ENCODE measurements around the gene ANKMY1. TPM values are rescaled to one million over a fixed set of nuclear protein-coding genes. Genes with fewer than 3 reads are reported as not detected.
A peak's percentile ranks its signal among the peaks of the same experiment; 100 is the strongest.
"Not testable (repeated sequence)": the region's sequence is repeated elsewhere in the genome, so short reads cannot be mapped to it uniquely, and the experiment has no call there.

Gene ANKMY1
- total and polyA plus RNA-seq, 4 donors: 9.3 to 34.8 (median 14.8) TPM

DNA sequence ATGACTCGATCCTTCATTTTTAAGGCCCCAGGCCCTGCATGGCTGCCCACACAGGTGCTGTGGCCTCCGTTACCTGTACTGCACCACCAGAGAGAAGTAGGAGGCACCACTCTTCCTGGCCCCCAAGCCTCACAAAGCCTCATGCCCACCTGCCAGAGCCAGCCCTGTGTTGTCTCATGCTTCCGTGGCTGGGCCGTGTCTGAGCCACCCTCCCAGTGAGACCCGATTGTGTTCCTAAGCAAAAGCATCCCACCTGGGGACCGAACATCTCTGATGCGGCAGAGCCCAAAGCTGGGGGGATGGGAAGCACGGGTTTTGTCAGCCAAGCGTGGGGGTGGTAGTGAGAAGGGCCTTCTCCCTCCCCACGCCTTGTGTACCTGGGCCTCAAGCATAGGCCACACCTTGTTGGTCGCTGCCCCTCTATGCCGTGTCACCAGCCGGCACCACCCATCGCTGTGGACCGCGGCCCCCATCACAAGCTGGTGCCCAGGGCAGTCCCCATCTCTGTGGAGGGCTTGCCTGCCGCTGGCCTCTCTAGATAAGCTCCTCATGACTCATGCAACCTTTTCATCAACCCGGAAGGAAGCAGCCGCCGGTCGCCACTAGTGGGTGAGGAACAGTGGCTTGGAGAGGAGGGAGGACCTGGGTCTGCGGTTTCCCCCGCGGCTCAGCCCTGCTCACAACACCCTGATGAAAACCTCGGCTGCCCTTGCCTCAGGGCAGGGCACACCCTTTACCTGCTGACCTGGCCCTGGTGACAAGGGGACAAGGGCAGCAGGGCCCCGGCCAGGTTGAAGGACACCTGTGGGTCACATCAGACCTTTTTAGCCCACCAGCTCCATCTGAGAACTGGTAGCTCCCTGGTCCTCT is 7.8 kb upstream of the ANKMY1 start:
- no peak overlapping the region for H3K4me3 ChIP-seq
- DNase-seq (peak; percentile 30 to 61 (median 58)), ATAC-seq (ENCODE audit: insufficient read depth, low FRiP score) (peak; percentile 65)
- H3K27me3 ChIP-seq (ENCODE audit: control insufficient read depth in 3 of 3, insufficient read depth in 3 of 3, low read length in 2 of 3): peaks cover 0 to 4% (median 0%) of the 10 kb centered on the region in 3 donors
- peaks cover 3 to 38% (median 20%) of the 10 kb centered on the region in 5 donors for H3K4me1 ChIP-seq (ENCODE audit: control insufficient read depth in 5 of 5, insufficient read depth in 5 of 5, low read length in 5 of 5)
- no peaks in the 10 kb centered on the region for H3K36me3 ChIP-seq (ENCODE audit: control insufficient read depth in 4 of 4, insufficient read depth in 4 of 4, low read length in 4 of 4)
- no peak overlapping the region for H3K9ac ChIP-seq (ENCODE audit: insufficient read depth in 1 of 2, low read length in 2 of 2)
- no peaks in the 10 kb centered on the region for H3K9me3 ChIP-seq (ENCODE audit: control insufficient read depth in 4 of 4, insufficient read depth in 3 of 4, low read length in 3 of 4)
- TF ChIP-seq, protein P1, sequence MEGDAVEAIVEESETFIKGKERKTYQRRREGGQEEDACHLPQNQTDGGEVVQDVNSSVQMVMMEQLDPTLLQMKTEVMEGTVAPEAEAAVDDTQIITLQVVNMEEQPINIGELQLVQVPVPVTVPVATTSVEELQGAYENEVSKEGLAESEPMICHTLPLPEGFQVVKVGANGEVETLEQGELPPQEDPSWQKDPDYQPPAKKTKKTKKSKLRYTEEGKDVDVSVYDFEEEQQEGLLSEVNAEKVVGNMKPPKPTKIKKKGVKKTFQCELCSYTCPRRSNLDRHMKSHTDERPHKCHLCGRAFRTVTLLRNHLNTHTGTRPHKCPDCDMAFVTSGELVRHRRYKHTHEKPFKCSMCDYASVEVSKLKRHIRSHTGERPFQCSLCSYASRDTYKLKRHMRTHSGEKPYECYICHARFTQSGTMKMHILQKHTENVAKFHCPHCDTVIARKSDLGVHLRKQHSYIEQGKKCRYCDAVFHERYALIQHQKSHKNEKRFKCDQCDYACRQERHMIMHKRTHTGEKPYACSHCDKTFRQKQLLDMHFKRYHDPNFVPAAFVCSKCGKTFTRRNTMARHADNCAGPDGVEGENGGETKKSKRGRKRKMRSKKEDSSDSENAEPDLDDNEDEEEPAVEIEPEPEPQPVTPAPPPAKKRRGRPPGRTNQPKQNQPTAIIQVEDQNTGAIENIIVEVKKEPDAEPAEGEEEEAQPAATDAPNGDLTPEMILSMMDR (IDR thresholded peaks at IDR 0.05; ENCODE audit: control extremely low read depth, extremely low read depth): no peak
- peak overlapping the region; percentile 85 to 89 for H3K27ac ChIP-seq (ENCODE audit: low read depth in 1 of 2, low read length in 1 of 2)
- WGBS, 2 donors: 22 to 31% methylated on average over 25 to 26 of the region's 26 CpGs

DNA sequence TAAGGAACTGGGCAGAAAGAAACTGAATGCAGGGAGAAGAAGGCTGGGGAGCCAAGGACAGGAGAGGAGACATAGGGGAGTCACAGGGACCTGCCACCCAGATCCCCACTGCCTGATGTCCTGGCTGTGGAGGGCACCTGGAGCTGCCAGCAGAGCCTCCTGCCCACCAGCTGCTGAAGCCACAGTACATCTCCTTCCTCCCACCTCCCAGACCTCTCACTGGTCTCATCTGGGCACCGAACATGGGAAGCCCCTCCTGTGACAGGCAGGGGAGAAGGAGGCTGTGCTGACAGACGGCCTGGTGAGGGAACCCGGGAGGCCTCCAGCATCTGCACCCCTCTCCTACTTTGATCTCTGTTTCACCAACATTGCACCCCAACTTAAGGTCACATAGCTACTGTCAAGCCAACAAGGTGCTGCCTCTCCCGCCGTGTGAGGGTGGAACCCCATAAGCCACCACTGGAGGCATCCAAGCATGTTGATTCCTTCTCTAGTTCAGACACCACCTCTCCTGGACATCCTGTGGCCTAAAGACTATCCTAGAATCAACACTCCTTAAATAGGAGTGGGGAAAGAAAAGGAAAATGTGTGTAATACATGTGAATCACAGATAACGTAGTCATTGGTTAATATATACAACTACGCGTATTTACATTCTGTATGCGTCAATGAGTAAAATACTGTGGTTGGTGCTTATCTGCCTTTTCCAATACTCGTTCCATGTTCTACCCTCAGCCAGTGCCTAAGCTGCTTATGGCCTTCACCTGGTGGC is 7.0 kb upstream of the ANKMY1 start:
- Histone ChIP-seq H3K36me3 (ENCODE audit: control insufficient read depth in 4 of 4, insufficient read depth in 4 of 4, low read length in 4 of 4) (no peaks in the 10 kb centered on the region), H3K9me3 (ENCODE audit: control insufficient read depth in 4 of 4, insufficient read depth in 3 of 4, low read length in 3 of 4) (no peaks in the 10 kb centered on the region), H3K4me1 (ENCODE audit: control insufficient read depth in 5 of 5, insufficient read depth in 5 of 5, low read length in 5 of 5) (peaks cover 3 to 42% (median 24%) of the 10 kb centered on the region in 5 donors), H3K27ac (ENCODE audit: low read depth in 1 of 2, low read length in 1 of 2) (peak overlapping the region in 1 of 2 donors; percentile 85), H3K9ac (ENCODE audit: insufficient read depth in 1 of 2, low read length in 2 of 2) (peak overlapping the region in 1 of 2 donors; percentile 24), H3K27me3 (ENCODE audit: control insufficient read depth in 3 of 3, insufficient read depth in 3 of 3, low read length in 2 of 3) (peaks cover 0 to 4% (median 0%) of the 10 kb centered on the region in 3 donors), H3K4me3 (no peak overlapping the region)
- TF ChIP-seq, protein P1 (IDR thresholded peaks at IDR 0.05; ENCODE audit: control extremely low read depth, extremely low read depth): no peak
- WGBS, 2 donors: 71 to 76% methylated on average over 10 of the region's 10 CpGs
- ATAC-seq (ENCODE audit: insufficient read depth, low FRiP score) (no peak), DNase-seq (no peak)

DNA sequence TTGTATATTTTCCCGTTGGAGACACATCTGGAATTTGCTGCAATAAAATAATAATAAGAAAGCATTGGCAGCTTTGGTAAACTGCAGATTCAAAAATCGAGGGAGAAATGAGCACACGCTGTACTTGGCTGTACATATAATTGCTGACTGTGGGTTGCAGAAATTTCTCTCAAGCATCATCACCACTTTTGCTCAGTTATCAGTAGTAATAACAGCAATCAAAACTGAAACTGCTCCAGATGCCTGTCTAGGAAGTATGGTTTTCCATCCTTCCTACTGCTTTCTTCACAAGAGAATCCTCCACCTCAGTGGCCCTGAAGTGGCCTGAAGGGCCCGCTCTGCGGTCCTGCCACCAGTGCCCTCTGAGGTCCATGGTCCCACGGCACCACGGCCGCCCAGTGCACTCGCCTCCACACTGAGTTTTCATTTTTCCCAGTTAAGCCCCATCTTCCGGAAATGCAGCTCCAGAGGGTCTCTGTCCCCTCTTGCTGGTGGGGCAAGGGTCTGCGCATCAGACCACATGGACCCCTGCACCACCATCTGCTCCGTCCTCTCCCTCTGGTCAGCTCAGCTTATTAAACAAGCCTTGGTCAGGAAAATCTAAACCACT is 6.3 kb upstream of the ANKMY1 start:
- DNase-seq: no peak
- no peak overlapping the region for H3K9ac ChIP-seq (ENCODE audit: insufficient read depth in 1 of 2, low read length in 2 of 2)
- H3K9me3 ChIP-seq (ENCODE audit: control insufficient read depth in 4 of 4, insufficient read depth in 3 of 4, low read length in 3 of 4): no peaks in the 10 kb centered on the region
- H3K27me3 ChIP-seq (ENCODE audit: control insufficient read depth in 3 of 3, insufficient read depth in 3 of 3, low read length in 2 of 3): peaks cover 0 to 4% (median 0%) of the 10 kb centered on the region in 3 donors
- WGBS, 2 donors: 93 to 98% methylated on average over 12 of the region's 12 CpGs
- H3K4me1 ChIP-seq (ENCODE audit: control insufficient read depth in 5 of 5, insufficient read depth in 5 of 5, low read length in 5 of 5): peaks cover 7 to 42% (median 23%) of the 10 kb centered on the region in 5 donors
- TF ChIP-seq, protein P1 (IDR thresholded peaks at IDR 0.05; ENCODE audit: control extremely low read depth, extremely low read depth): no peak
- H3K27ac ChIP-seq (ENCODE audit: low read depth in 1 of 2, low read length in 1 of 2): no peak overlapping the region
- H3K36me3 ChIP-seq (ENCODE audit: control insufficient read depth in 4 of 4, insufficient read depth in 4 of 4, low read length in 4 of 4): no peaks in the 10 kb centered on the region
- ATAC-seq (ENCODE audit: insufficient read depth, low FRiP score): no peak
- no peak overlapping the region for H3K4me3 ChIP-seq

DNA sequence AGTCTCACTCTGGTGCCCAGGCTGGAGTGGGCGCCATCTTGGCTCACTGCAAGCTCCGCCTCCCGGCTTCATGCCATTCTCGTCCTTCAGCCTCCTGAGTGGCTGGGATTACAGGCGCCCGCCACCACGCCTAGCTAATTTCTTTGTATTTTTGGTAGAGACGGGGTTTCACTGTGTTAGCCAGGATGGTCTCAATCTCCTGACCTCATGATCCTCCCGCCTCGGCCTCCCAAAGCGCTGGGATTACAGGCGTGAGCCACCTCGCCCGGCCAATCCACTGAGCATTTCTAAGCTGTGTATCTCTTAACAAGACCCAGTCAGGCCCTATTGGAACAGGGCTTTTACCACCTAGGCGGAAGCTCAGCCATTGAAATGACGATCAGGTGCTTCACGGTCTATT is 5.4 kb upstream of the ANKMY1 start:
- 97 to 98% methylated on average over 17 of the region's 17 CpGs for WGBS, 2 donors
- H3K9ac ChIP-seq (ENCODE audit: insufficient read depth in 1 of 2, low read length in 2 of 2); H3K4me3 ChIP-seq; ATAC-seq (ENCODE audit: insufficient read depth, low FRiP score); H3K27me3 ChIP-seq (ENCODE audit: control insufficient read depth in 3 of 3, insufficient read depth in 3 of 3, low read length in 2 of 3); H3K9me3 ChIP-seq (ENCODE audit: control insufficient read depth in 4 of 4, insufficient read depth in 3 of 4, low read length in 3 of 4); H3K36me3 ChIP-seq (ENCODE audit: control insufficient read depth in 4 of 4, insufficient read depth in 4 of 4, low read length in 4 of 4); DNase-seq; H3K27ac ChIP-seq (ENCODE audit: low read depth in 1 of 2, low read length in 1 of 2): not testable (repeated sequence)
- peaks cover 8 to 40% (median 23%) of the 10 kb centered on the region in 5 donors for H3K4me1 ChIP-seq (ENCODE audit: control insufficient read depth in 5 of 5, insufficient read depth in 5 of 5, low read length in 5 of 5)
